Measurements from ENCODE around the gene ZMAT5. TPM values are rescaled to one million over a fixed set of nuclear protein-coding genes. Genes with fewer than 3 reads are reported as not detected.

The ZMAT5 gene
- total and polyA plus RNA-seq, 10 donors = 15.1 to 27.0 (median 19.9) TPM

DNA sequence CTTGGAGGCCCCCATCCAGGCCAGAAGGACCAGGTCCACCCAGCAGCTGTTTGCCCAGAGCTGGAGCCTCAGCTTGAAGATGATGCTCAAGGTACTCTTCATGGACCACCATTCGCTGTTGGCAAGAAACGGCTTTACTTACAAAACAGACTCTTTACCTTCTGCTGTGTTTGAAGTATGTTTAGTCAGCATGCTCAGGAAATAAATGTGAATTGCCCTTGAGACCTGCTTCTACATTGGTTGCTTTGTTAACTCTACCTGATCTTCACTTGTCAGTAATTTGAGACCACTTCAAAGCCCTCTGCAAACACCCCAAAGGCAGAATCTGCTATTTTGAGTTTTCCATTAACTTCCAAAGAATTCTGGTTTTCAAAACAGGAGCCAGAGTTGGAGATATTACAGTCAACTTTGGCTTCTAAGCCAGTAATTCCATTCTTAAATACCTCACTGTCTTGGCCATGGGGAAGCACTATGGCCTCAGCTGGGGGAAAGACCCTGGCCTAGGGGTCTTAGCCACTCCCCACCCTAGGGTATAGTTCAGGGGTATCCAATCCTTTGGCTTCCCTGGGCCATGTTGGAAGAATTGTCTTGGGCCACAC, 3.0 kb upstream of the ZMAT5 start:
- no peak for DNase-seq
- H3K4me1 ChIP-seq = peaks cover 18 to 43% (median 35%) of the 10 kb centered on the region in 6 donors
- WGBS, 5 donors = 86 to 98% (median 93%) methylated on average over 2 of the region's 2 CpGs
- intact Hi-C loops (cut with DNase I; ENCODE audit: low total_unique reads) = no loop called here
- H3K9me3 ChIP-seq = no peaks in the 10 kb centered on the region
- no peak overlapping the region for H3K4me3 ChIP-seq
- TF ChIP-seq POLR2A (IDR thresholded peaks at IDR 0.05) (no peak), POLR2AphosphoS5 (IDR thresholded peaks at IDR 0.05) (no peak)
- TF ChIP-seq, protein P1, sequence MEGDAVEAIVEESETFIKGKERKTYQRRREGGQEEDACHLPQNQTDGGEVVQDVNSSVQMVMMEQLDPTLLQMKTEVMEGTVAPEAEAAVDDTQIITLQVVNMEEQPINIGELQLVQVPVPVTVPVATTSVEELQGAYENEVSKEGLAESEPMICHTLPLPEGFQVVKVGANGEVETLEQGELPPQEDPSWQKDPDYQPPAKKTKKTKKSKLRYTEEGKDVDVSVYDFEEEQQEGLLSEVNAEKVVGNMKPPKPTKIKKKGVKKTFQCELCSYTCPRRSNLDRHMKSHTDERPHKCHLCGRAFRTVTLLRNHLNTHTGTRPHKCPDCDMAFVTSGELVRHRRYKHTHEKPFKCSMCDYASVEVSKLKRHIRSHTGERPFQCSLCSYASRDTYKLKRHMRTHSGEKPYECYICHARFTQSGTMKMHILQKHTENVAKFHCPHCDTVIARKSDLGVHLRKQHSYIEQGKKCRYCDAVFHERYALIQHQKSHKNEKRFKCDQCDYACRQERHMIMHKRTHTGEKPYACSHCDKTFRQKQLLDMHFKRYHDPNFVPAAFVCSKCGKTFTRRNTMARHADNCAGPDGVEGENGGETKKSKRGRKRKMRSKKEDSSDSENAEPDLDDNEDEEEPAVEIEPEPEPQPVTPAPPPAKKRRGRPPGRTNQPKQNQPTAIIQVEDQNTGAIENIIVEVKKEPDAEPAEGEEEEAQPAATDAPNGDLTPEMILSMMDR (IDR thresholded peaks at IDR 0.05 in 8 of 11, conservative IDR thresholded peaks at IDR 0.05 in 3 of 11) = no peak
- peaks cover 0 to 40% (median 22%) of the 10 kb centered on the region in 6 donors for H3K36me3 ChIP-seq
- H3K27ac ChIP-seq = no peak overlapping the region
- no peaks in the 10 kb centered on the region for H3K27me3 ChIP-seq (replicated peaks in 1 of 7)

DNA sequence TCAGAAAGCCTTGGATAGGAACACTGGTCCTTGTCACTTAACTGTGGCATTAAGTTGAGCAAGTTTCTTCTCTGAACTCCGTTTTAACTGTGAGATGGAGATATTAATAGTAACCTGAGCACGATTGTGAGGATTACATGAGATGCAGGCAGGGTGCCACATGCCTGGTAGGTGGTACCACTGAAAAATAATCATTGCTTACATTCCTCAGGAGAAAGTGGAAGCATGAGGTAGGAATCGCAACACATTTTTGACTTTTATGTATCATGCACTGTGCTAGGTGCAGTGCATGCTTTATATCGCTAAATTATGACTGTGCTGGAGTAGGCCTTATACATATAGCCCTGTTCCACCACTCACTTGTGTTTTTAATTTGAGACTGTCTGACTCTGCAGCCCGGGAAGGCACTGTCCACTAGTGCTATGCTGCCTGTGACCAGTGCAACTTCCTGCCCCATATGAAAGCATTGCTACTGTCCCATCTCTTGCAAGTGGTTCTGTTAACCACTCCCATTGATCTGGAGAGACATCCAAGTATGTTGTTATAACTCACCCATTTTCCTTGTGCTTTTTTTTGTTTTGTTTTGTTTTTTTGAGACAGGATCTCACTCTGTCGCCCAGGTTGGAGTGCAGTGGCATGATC, 1.4 kb upstream of the ZMAT5 start:
- H3K27ac ChIP-seq = peak overlapping the region in 4 of 8 donors; percentile 85 to 93 (median 90)
- no peaks in the 10 kb centered on the region for H3K27me3 ChIP-seq (replicated peaks in 1 of 7)
- DNase-seq = no peak
- no peaks in the 10 kb centered on the region for H3K9me3 ChIP-seq
- TF ChIP-seq, protein P1 (IDR thresholded peaks at IDR 0.05 in 8 of 11, conservative IDR thresholded peaks at IDR 0.05 in 3 of 11) = no peak
- TF ChIP-seq POLR2A (IDR thresholded peaks at IDR 0.05) = no peak
- TF ChIP-seq POLR2AphosphoS5 (IDR thresholded peaks at IDR 0.05) = no peak
- intact Hi-C loops (cut with DNase I; ENCODE audit: low total_unique reads) = no loop called here
- H3K4me3 ChIP-seq = peak overlapping the region; percentile 71 to 99 (median 89)
- H3K36me3 ChIP-seq = peaks cover 0 to 40% (median 22%) of the 10 kb centered on the region in 6 donors
- WGBS, 5 donors = 46 to 54% (median 50%) methylated on average over 6 of the region's 6 CpGs
- H3K4me1 ChIP-seq = peaks cover 18 to 56% (median 35%) of the 10 kb centered on the region in 6 donors

DNA sequence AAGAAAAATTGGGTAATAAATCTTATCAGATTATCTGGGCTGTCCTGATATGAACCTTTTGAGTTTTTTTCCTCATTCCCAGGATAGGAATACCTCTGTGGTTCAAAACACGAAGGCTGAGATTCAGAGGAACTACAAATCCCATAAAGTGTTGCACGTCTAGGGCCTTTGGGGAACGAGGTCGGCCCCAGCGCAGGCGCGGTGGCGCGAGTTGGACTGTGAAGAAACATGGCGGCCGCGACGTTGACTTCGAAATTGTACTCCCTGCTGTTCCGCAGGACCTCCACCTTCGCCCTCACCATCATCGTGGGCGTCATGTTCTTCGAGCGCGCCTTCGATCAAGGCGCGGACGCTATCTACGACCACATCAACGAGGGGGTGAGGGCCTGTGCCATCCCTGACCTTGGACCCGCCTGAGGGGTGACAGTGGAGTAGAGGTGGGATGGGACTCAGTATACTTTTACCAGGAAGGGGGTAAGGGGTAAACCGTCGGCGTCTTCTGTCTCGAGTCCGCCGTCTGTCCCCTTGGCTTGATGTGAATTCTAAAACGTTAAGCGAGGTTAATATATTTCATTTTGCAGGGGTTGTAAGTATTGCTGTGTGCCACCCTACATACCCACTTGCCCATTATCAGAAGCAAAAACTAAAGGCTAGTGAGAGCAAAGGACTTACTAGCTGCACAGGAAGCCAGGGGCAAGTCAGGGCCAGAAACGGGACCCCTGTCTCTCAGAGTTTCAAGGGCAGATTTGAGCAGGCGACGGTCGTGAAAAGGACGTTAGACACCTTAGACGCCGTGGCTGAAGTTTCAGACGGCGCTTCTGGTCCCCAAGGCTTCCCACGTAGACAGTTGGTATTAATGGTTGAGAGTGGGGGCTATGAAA, 604 bp upstream of the ZMAT5 start, which contains the start of gene UQCR10:
TSS of gene UQCR10 (plus strand) at position 199 of the 881 bp plus-strand sequence. CDS start at position 229, 30 bp downstream.
- intact Hi-C loops (cut with DNase I; ENCODE audit: low total_unique reads) = no loop called here
- Histone ChIP-seq H3K9me3 (no peaks in the 10 kb centered on the region), H3K4me1 (peaks cover 18 to 56% (median 35%) of the 10 kb centered on the region in 6 donors), H3K27ac (peak within 1 kb of the TSS; percentile 14 to 93 (median 86)), H3K36me3 (peaks cover 0 to 38% (median 22%) of the 10 kb centered on the region in 6 donors), H3K4me3 (peak within 1 kb of the TSS; percentile 71 to 99 (median 89)), H3K27me3 (replicated peaks in 1 of 7) (no peaks in the 10 kb centered on the region)
- peak; percentile 97 for DNase-seq
- WGBS, 5 donors = 0 to 14% (median 0%) methylated on average over 41 to 46 of the region's 46 CpGs
- TF ChIP-seq, protein P1 (IDR thresholded peaks at IDR 0.05 in 8 of 11, conservative IDR thresholded peaks at IDR 0.05 in 3 of 11) = peak in 1 of 11 experiments; percentile 5
- peak; percentile 89 to 92 (median 89) for TF ChIP-seq POLR2AphosphoS5 (IDR thresholded peaks at IDR 0.05)
- TF ChIP-seq POLR2A (IDR thresholded peaks at IDR 0.05) = no peak
